Gastroesophageal sphincter (tissue), 3 donors: Measurements from ENCODE around the gene ACYP1.

Source experiments
- POLR2AphosphoS5 ChIP-seq: sonication (generic); formaldehyde crosslinking; IDR thresholded peaks from one replicate; pipeline ENCODE4 v1.6.1; 2017; ENCODE audit warnings: antibody characterized with exemption
- TF ChIP-seq, protein P1 (sequence below), 4 experiments: fragments of 200-600 bp in 2 of 4; fragments of 450-650 bp in 2 of 4; sonication (generic) in 1 of 4; IDR thresholded peaks; one replicate each; pipeline ENCODE4 v1.5.1; 2017 to 2019; ENCODE audit warnings: antibody characterized with exemption in 4 of 4, mild to moderate bottlenecking in 2 of 4, moderate library complexity in 2 of 4

DNA sequence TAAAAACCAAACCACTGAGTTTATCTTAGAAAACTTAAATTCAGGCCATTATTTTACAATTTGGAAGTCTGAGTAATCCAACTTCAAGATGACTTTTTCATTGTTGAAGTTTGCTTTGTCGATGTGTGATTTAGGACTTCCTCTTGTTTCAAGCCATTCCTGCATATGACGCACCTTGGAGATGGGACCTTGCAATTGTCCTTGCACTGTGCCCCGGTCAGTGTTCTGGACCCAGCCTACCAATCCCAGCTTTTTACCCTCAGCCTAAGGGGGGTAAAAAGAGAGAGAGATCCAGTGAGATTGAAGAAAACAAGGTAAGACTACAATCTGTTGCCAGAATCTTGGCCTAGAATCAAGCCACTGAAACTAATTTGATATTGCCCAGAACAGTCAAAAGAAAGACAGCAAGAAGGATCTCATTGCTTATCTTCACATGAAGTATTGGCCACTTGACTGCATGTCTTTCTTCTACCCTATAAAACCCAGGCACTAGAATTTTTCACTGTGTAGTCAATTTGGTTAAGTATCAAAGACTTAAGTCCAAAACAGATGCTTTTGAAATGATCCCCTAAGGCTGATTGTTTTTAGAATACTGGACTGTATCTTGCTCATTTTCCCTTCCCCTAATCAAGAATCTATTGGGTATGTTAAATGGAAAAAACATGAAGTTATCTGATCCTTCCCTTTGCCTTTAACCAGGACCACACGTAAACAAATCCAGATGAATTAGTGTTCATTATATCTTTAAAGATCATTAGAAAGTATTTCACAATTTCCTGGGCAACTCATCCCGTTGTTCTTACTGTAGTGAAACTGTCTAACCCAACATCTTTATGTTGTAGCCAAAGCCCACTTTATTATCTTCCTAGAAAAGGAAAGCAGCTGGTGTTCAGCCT lies 10.2 kb downstream of the ACYP1 start:
- TF ChIP-seq, protein P1, sequence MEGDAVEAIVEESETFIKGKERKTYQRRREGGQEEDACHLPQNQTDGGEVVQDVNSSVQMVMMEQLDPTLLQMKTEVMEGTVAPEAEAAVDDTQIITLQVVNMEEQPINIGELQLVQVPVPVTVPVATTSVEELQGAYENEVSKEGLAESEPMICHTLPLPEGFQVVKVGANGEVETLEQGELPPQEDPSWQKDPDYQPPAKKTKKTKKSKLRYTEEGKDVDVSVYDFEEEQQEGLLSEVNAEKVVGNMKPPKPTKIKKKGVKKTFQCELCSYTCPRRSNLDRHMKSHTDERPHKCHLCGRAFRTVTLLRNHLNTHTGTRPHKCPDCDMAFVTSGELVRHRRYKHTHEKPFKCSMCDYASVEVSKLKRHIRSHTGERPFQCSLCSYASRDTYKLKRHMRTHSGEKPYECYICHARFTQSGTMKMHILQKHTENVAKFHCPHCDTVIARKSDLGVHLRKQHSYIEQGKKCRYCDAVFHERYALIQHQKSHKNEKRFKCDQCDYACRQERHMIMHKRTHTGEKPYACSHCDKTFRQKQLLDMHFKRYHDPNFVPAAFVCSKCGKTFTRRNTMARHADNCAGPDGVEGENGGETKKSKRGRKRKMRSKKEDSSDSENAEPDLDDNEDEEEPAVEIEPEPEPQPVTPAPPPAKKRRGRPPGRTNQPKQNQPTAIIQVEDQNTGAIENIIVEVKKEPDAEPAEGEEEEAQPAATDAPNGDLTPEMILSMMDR (IDR thresholded peaks at IDR 0.05), result no peak
- TF ChIP-seq POLR2AphosphoS5, result no peak
